NCI-H748 (cell line): Measurements from ENCODE around the gene TJP3.

Experiments used
- DNase-seq: peaks from one replicate; lab custom pipeline; 2025; ENCODE audit not compliant: unreplicated experiment; lab: John Stamatoyannopoulos, UW

The TJP3 gene

GRCh38 chr19:3671680-3672574 is 36.3 kb upstream of the TJP3 start:
- DNase-seq = no peak

- no peak for DNase-seq
Observed at GRCh38 chr19:3672575-3672948, 35.6 kb upstream of the TJP3 start.

DNA sequence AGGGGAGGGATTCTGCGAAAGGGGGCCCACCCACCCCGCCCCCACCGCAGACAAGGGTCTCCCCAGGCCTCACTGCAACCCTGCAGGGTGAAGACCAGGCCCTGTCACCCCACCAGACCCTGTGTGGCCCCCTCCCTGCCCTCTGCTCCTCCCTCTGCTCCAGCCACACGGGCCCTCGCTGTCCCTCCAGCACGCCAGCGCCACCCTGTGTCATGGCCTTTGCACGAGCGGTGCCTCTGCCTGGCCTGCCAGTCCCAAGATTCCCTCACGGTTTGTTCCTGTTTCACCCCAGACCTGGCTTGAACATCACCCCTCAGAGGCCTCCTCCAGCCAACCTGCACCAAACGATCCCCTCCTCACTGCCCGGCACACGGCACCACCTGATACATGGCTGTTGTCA is 35.2 kb upstream of the TJP3 start:
- no peak for DNase-seq

DNA sequence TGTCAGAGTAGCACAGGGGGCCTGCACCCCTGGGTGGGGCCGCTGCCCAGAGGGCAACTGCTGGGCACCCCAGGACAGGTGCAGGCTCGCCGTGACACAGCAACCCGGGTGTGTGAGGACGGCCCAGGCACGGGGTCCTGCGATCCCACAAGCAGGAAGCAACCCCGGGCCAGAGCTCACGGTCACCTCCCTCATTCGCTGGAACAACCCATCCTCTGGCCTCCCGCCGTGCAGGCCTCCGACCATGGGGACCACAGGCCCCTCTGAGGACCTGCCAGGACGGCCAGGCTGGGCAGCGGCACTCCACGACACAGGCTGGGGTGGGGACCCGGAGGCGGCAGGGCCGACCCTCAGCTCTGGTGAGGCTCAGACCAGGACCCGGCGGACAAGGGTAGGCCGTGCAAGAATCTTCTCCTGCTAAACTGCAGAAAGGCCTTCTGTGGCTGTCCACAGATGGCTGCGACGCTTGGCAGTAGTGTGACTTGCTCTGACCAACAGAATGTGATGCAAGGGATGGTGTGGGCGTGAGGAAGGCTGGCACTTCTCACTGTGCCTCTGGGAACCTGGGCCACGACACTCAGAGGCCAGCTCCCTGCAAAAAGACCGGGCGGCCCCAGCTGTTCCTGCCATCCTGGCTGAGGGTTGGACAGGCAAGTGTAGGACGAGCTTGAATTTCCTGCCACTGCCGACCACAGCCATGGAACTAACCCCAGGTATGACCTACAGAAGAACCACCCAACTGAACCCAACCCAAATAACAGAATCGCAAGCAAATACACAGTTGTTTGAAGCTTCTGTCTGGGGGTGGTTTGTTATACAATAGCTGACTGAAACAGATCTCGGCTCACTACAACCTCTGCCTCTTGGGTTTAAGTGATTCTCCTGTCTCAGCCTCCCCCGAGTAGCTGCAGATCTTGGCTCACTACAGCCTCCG is 34.4 kb upstream of the TJP3 start:
- no peak for DNase-seq

DNA sequence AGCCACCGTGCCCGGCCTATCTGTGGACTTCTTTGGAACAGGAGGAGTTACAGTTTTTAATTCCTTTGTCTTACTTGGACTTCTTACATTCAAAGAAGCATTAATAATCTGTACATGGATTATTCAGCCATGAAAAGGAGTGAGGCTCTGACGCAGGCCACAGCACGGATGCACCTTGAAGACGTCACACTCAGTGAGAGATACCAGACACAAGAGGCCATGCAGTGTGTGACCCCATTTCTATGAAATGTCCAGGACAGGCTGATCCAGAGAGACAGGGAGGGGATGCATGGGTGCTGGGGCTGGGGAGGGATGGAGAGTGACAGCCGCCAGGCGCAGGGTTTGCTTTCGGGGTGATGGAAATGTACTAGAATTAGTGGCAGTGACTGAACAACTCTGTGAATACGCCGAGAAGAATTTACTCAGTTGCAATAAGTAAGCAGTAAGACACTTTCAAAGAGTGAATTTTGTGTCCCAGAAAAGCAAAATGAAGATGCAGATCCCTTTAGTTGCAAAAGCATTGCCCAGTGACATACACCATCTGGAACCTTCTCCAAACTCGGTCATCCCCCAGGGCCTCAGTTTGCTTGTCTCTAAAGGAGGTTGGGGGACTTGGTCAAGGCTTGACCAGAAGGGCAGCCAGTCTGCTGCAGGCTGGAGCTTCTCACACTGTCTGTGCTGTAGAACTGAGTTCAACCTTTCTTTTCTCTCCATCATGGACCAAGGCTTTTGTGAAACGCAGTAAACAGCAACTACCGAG is 33.2 kb upstream of the TJP3 start:
- no peak for DNase-seq

DNA sequence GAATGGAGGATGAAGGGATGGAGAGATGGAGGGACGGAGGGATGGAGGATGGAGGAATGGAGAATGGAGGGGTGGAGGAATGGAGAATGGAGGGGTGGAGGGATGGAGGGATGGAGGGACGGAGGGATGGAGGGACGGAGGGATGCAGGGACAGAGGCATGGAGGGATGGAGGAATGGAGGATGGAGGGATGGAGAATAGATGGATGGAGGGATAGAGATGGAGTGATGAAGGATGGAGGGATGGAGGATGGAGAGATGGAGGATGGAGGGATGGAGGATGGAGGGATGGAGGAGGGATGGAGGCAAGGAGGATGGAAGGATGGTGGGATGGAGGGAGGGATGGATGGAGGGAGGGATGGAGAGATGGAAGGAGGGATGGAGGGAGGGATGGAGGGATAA is 30.0 kb upstream of the TJP3 start:
- DNase-seq = no peak

- no peak for DNase-seq
Observed at GRCh38 chr19:3679138-3679537, 29.0 kb upstream of the TJP3 start.

DNA sequence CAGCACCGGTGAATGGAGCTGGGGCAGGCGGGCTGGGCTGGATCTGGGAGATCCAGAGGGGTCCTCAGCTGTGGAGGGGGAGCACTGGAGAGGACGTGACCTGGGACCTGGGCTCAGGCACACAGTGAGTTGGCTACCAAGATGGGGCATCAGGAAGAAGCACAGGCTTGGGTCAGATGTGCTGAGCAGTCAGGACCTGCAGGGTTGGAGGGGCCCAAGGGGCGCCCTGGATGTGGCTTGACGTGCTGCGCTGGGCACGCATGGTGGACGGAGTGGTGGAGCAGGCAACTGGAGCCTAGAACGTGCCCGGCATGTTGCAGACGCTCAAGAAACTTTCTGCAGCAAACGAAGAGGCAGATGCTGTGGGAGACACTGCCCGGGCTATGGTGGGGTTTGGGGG is 28.6 kb upstream of the TJP3 start:
- DNase-seq = no peak

- no peak for DNase-seq
Observed at GRCh38 chr19:3680939-3681338, 27.2 kb upstream of the TJP3 start.

GRCh38 chr19:3682286-3682685 is 25.9 kb upstream of the TJP3 start:
- DNase-seq = no peak

DNA sequence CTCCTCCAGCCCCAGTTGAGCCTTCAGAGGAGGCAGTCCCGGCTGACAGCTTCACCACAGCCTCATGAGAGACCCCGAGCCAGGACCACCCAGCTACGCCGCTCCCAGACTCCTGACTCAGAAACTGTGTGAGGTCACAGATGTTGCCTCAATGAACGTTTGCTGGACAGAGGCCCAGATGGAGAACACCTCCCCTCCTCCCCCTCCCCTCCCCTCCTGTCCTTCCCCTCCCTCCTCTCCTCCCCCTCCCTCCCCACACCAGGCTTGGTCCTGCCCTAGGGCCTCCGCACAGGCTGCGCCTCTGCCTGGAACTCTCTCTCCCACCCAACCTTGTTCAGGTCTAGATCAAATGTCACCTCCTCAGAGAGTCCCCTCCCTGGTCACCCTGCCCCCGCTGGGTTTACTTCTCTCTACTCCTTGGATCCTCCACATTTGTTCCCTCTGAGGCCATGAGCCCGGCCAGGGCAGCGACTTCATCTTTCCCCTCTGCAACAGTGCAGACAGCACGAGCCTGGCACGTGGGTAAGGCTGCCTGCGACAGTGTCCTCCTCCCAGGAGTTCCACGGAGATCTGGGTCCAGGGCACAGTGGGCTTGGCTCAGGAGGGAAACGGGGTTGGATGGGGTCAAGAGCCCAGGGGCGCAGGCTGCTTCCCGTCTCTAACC is 25.3 kb upstream of the TJP3 start:
- DNase-seq = no peak

GRCh38 chr19:3683405-3684053 is 24.7 kb upstream of the TJP3 start:
- no peak for DNase-seq

- no peak for DNase-seq
Observed at GRCh38 chr19:3684054-3684816, 23.9 kb upstream of the TJP3 start.

GRCh38 chr19:3684817-3685410 is 23.3 kb upstream of the TJP3 start:
- DNase-seq = no peak

DNA sequence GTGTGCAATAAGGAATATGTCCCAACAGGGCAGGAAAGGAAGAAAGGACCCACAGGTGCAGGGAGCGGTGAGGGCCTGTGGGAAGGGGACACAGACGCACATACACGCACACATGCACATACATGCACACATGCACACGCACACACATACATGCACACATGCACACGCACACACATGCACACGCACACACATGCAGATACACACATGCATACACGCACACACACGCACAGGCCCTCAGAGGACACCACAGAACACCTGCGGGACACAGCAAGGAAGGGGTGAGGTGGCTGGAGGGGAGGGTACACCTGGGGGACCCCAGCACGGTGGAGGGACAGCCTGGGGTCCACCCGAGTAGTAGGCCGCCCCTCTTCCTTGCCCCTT is 20.8 kb upstream of the TJP3 start:
- no peak for DNase-seq

- no peak for DNase-seq
Observed at GRCh38 chr19:3687774-3688706, 20.1 kb upstream of the TJP3 start.

DNA sequence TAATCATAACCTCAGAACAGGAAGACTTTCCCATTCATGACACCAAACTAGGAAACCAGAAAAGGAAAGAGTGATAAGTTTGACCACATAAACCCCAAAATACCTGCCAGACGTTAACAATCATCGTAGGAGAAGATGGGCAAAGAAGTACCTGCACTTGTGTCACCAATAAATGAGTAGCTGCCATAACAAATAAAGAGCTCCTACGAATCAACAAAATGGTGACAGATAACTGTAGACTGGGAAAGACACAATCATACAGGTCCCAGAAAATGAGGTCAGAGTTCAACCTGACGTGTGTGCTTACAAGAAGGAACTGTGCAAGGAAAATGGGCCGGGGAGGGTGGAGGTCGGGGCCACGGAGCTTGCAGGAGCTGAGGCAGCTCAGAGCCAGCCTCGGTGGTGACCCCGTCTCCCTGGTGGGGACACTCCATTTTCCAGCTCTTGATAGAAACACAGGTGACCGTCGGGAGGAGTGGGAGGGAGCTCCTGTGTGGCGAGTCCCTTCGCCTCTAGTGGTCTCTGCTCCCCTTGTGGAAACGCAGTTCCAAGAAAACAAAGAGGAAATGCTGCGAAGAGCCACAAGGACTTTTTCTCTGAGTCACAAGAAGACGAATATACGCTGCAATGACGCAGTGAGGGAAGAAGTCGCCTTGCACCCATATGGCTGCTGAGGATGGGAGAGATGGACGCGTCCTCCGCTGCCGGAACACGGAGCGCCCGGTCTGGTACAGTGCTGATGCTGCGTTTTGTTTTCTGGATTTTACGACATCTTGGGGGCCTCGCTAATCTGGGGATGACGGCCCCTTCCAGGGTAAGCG is 17.4 kb upstream of the TJP3 start:
- no peak for DNase-seq
